Measurements from ENCODE around the gene SCAANT1. TPM values are rescaled to one million over a fixed set of nuclear protein-coding genes. Genes with fewer than 3 reads are reported as not detected.
A peak's percentile ranks its signal among the peaks of the same experiment; 100 is the strongest.

Gene SCAANT1
- total RNA-seq, 1 experiment from 2014 or later, result not detected

DNA sequence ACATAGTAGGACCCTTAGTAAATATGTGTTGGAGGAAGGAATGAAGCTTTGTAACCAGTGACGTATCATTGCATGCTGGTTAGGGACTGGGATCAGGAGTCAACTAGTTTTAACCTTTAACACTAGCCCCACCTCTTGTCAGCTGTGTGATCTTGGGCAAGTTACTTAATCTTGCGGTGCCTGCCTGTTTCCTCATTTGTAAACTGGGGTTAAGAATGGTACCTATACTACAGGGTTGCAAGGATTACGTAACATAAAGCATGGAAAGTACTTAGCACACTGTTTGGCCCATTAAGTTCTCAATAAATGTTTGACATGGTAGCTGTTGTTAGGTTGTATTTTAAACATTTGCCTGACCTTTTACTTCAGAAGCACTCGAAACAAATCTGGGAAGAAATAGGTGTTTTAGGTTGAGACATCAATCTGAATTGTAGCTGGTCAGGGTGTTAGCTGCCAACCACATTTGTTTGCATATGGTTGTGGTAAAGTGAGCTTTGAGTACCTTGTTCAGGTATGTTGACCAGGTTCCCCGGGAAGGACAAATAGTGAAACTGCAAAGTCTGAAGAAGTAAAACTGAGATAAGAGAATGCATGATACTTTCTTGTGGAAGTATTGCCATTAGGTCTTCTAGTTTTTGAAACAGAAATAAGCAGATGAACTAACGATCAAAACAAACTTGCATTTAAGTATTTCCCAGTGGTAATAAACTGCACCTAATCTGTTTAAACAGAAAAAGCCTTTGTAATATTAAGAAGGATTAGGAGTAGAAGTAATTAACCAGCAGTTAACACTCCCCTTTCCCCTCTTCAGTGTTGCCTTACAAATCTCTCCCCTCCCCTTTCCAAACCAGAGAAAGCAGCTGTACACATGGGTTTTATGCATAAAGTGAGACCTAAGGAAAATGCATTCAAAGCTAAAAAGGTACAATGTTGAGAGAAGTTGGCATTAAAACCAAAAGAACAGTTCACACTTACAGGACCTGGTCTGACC, 25.8 kb upstream of the SCAANT1 start:
- Histone ChIP-seq H3K79me2 (ENCODE audit: insufficient read depth, low read length) (no peaks in the 10 kb centered on the region), H2BK15ac (ENCODE audit: low read depth, low read length) (no peak overlapping the region), H3K27me3 (ENCODE audit: insufficient read depth, low read length) (no peaks in the 10 kb centered on the region), H3K23me2 (ENCODE audit: insufficient read length, low read depth, low read length, poor library complexity, severe bottlenecking) (no peaks in the 10 kb centered on the region), H3K56ac (ENCODE audit: insufficient read length, low read depth, low read length) (no peak overlapping the region), H2BK120ac (ENCODE audit: low read depth, low read length, poor library complexity, severe bottlenecking) (no peak overlapping the region), H3K23ac (ENCODE audit: insufficient read length, low read depth, low read length) (no peak overlapping the region), H4K20me1 (ENCODE audit: control insufficient read depth, insufficient read depth, insufficient read length) (no peaks in the 10 kb centered on the region), H3K18ac (ENCODE audit: insufficient read length, low read depth, low read length) (no peak overlapping the region), H3K4me2 (ENCODE audit: insufficient read depth, insufficient read length, low read length) (no peak overlapping the region), H4K91ac (ENCODE audit: insufficient read length, low read depth, low read length) (no peak overlapping the region), H3K9me3 (ENCODE audit: control insufficient read depth, low read depth, low read length) (no peaks in the 10 kb centered on the region), H3K4ac (ENCODE audit: low read depth, low read length) (no peak overlapping the region), H2BK5ac (ENCODE audit: insufficient read length, low read length) (no peak overlapping the region), H3K4me1 (ENCODE audit: insufficient read depth, low read length) (peaks cover 4% of the 10 kb centered on the region; the same call in 1 of the 2 replicates), H3K79me1 (ENCODE audit: insufficient read depth, low read depth, low read length, poor library complexity, severe bottlenecking) (peaks cover 3% of the 10 kb centered on the region), H3K27ac (ENCODE audit: insufficient read length, low read depth, low read length) (no peak overlapping the region), H4K8ac (replicated peaks; ENCODE audit: insufficient read length, low read depth, low read length) (no peak overlapping the region), H3K14ac (ENCODE audit: insufficient read depth, low read length) (no peak overlapping the region), H2BK12ac (ENCODE audit: insufficient read length, low read depth, low read length) (no peak overlapping the region), H3K9ac (ENCODE audit: extremely low read depth, insufficient read length, low read length) (no peak overlapping the region), H2AFZ (ENCODE audit: low read length) (no peak overlapping the region), H4K5ac (ENCODE audit: insufficient read length, low read depth, low read length) (no peak overlapping the region), H3T11ph (ENCODE audit: low read length) (no peak overlapping the region), H2AK5ac (ENCODE audit: insufficient read length, low read length) (no peak overlapping the region), H2BK20ac (ENCODE audit: low read depth, low read length, poor library complexity, severe bottlenecking) (no peak overlapping the region)
- H3K27me3 Mint-ChIP-seq (ENCODE audit: low read depth), result no peaks in the 10 kb centered on the region
- no peaks in the 10 kb centered on the region for H3K36me3 Mint-ChIP-seq (ENCODE audit: insufficient read depth in 1 of 3, low read depth in 3 of 3)
- H3K4me3 Mint-ChIP-seq, result no peak overlapping the region
- TF ChIP-seq, protein P1, sequence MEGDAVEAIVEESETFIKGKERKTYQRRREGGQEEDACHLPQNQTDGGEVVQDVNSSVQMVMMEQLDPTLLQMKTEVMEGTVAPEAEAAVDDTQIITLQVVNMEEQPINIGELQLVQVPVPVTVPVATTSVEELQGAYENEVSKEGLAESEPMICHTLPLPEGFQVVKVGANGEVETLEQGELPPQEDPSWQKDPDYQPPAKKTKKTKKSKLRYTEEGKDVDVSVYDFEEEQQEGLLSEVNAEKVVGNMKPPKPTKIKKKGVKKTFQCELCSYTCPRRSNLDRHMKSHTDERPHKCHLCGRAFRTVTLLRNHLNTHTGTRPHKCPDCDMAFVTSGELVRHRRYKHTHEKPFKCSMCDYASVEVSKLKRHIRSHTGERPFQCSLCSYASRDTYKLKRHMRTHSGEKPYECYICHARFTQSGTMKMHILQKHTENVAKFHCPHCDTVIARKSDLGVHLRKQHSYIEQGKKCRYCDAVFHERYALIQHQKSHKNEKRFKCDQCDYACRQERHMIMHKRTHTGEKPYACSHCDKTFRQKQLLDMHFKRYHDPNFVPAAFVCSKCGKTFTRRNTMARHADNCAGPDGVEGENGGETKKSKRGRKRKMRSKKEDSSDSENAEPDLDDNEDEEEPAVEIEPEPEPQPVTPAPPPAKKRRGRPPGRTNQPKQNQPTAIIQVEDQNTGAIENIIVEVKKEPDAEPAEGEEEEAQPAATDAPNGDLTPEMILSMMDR (conservative IDR thresholded peaks at IDR 0.05), result no peak
- H3K27ac Mint-ChIP-seq, result 0 out of 7 replicates have a peak overlapping the region, but pooled peaks of 1 of the 3 experiments have one; percentile 25
- WGBS (ENCODE audit: extremely low coverage, insufficient read length, low lambda C conversion rate), result no CpG with 5 or more reads among the region's 6 CpGs
- no peak for DNase-seq
- peaks cover 37 to 38% of the 10 kb centered on the region in 2 experiments for H3K4me1 Mint-ChIP-seq
- H3K9me3 Mint-ChIP-seq, result no peaks in the 10 kb centered on the region

All from H9 (cell line).